Neural cell (in vitro differentiated cells): ENCODE results near the gene VSIR. TPM values are rescaled to one million over a fixed set of nuclear protein-coding genes. Genes with fewer than 3 reads are reported as not detected.

Experiments
- H2AFZ ChIP-seq: fragments of 200-600, 300-800 bp; sonication (generic), shearing (Covaris generic); 2 replicates; pipeline ENCODE4 v1.6.0; 2014; ENCODE audit warnings: low read depth, mild to moderate bottlenecking, antibody characterized with exemption, low read length, moderate library complexity
- H3F3A ChIP-seq: fragments of 200-600 bp; shearing (Covaris generic); 2 replicates; pipeline ENCODE4 v1.6.1; 2016; ENCODE audit warnings: mild to moderate bottlenecking, moderate library complexity, mixed read lengths, antibody characterized with exemption, low read length; ENCODE audit not compliant: insufficient read depth, poor library complexity, severe bottlenecking
- H3K27ac ChIP-seq: fragments of 200-600, 300-800 bp; sonication (generic), shearing (Covaris generic); 2 replicates; pipeline ENCODE4 v1.5.1; 2014; ENCODE audit warnings: mild to moderate bottlenecking, low read length, moderate library complexity
- H3K27me3 ChIP-seq: fragments of 300-800, 200-600 bp; sonication (generic), shearing (Covaris generic); 2 replicates; pipeline ENCODE4 v1.6.0; 2014; ENCODE audit warnings: mild to moderate bottlenecking, low read depth, low read length, moderate library complexity; ENCODE audit not compliant: insufficient read depth
- H3K36me3 ChIP-seq: fragments of 300-800, 200-600 bp; sonication (generic), shearing (Covaris generic); 2 replicates; pipeline ENCODE4 v1.5.1; 2014; ENCODE audit warnings: mild to moderate bottlenecking, antibody characterized with exemption, low read length, moderate library complexity; ENCODE audit not compliant: insufficient read depth
- H3K4me2 ChIP-seq: fragments of 300-800, 200-600 bp; sonication (generic), shearing (Covaris generic); 2 replicates; pipeline ENCODE4 v1.6.0; 2014; ENCODE audit warnings: mild to moderate bottlenecking, low read length
- H3K4me3 ChIP-seq: fragments of 300-800, 200-600 bp; sonication (generic), shearing (Covaris generic); 2 replicates; pipeline ENCODE4 v1.5.1; 2014; ENCODE audit warnings: mild to moderate bottlenecking, low read length, moderate library complexity
- H3K79me2 ChIP-seq: fragments of 200-600 bp; shearing (Covaris generic); replicated peaks from 2 replicates; pipeline ENCODE4 v1.6.0; 2014; ENCODE audit warnings: mild to moderate bottlenecking, low read length, moderate library complexity; ENCODE audit not compliant: insufficient read depth
- H3K9ac ChIP-seq: fragments of 300-800, 200-600 bp; sonication (generic), shearing (Covaris generic); 2 replicates; pipeline ENCODE4 v1.6.1; 2016; ENCODE audit warnings: mild to moderate bottlenecking, low read length, mixed read lengths
- H3K9me2 ChIP-seq: fragments of 200-600 bp; shearing (Covaris generic); 2 replicates; pipeline ENCODE4 v1.6.1; 2016; ENCODE audit warnings: mild to moderate bottlenecking, low read length, mixed read lengths; ENCODE audit not compliant: insufficient read depth
- H3K9me3 ChIP-seq: fragments of 200-600, 300-800 bp; sonication (generic), shearing (Covaris generic); 2 replicates; pipeline ENCODE4 v1.6.1; 2016; ENCODE audit warnings: mild to moderate bottlenecking, mixed run types, low read length, moderate library complexity, mixed read lengths
- H4K20me1 ChIP-seq: fragments of 200-600 bp; shearing (Covaris generic); 2 replicates; pipeline ENCODE4 v1.6.1; 2016; ENCODE audit warnings: mild to moderate bottlenecking, mixed run types; ENCODE audit not compliant: insufficient read depth
- CTCF ChIP-seq: fragments of 450-650 bp; IDR thresholded peaks from 2 replicates; pipeline ENCODE4 v1.5.1; 2014; ENCODE audit warnings: antibody characterized with exemption, mild to moderate bottlenecking, moderate library complexity; ENCODE audit not compliant: poor library complexity, severe bottlenecking
- EP300 ChIP-seq: fragments of 450-650 bp; conservative IDR thresholded peaks from 2 replicates; pipeline ENCODE4 v1.6.1; 2014; ENCODE audit warnings: antibody characterized with exemption, mild to moderate bottlenecking, moderate library complexity; ENCODE audit not compliant: poor library complexity, severe bottlenecking
- EZH2 ChIP-seq: fragments of 200-600, 300-800 bp; shearing (Covaris generic), sonication (generic); IDR thresholded peaks from 2 replicates; pipeline ENCODE4 v1.6.1; 2014; ENCODE audit warnings: antibody characterized with exemption, low read length, borderline replicate concordance, mild to moderate bottlenecking; ENCODE audit not compliant: insufficient read depth, poor library complexity, severe bottlenecking
- MXI1 ChIP-seq: fragments of 450-650 bp; conservative IDR thresholded peaks from 2 replicates; pipeline ENCODE4 v1.6.1; 2014; ENCODE audit warnings: antibody characterized with exemption, mild to moderate bottlenecking; ENCODE audit not compliant: poor library complexity, severe bottlenecking
- POLR2AphosphoS5 ChIP-seq: IDR thresholded peaks from 2 replicates; pipeline ENCODE4 v1.6.1; 2012
- RAD21 ChIP-seq: fragments of 450-650 bp; conservative IDR thresholded peaks from 2 replicates; pipeline ENCODE4 v1.6.1; 2014; ENCODE audit warnings: antibody characterized with exemption, mild to moderate bottlenecking, moderate library complexity
- REST ChIP-seq: IDR thresholded peaks from 2 replicates; pipeline ENCODE4 v1.6.1; 2012; ENCODE audit warnings: borderline replicate concordance
- SMC3 ChIP-seq: fragments of 450-650 bp; conservative IDR thresholded peaks from 2 replicates; pipeline ENCODE4 v1.6.1; 2014; ENCODE audit warnings: antibody characterized with exemption, mild to moderate bottlenecking, moderate library complexity; ENCODE audit not compliant: poor library complexity
- TAF1 ChIP-seq: IDR thresholded peaks from 2 replicates; pipeline ENCODE4 v1.6.1; 2012; ENCODE audit warnings: low read depth
- polyA plus RNA-seq: library from polyadenylated mRNA; depleted of rRNA; stranded (reverse); fragments of >200 nt; gene quantifications from 2 replicates; pipeline ENCODE4 v1.2.3, GENCODE V29; 2014

VSIR gene
- polyA plus RNA-seq, 1 donor from 2014 or later = not detected

- H3K4me2 ChIP-seq = no peak overlapping the region
Observed at GRCh38 chr10:71804077-71804476, 30.8 kb upstream of the VSIR start.

GRCh38 chr10:71802715-71803488 lies 29.6 kb upstream of the VSIR start:
- H3K4me3 ChIP-seq = no peak overlapping the region
- no peaks in the 10 kb centered on the region for H3K9me2 ChIP-seq
- no peaks in the 10 kb centered on the region for H3K36me3 ChIP-seq
- H3F3A ChIP-seq = no peaks in the 10 kb centered on the region
- no peak overlapping the region for H3K27ac ChIP-seq
- H4K20me1 ChIP-seq = no peaks in the 10 kb centered on the region
- H3K9ac ChIP-seq = no peak overlapping the region
- no peaks in the 10 kb centered on the region for H3K9me3 ChIP-seq
- no peaks in the 10 kb centered on the region for H3K27me3 ChIP-seq
- no peaks in the 10 kb centered on the region for H3K79me2 ChIP-seq
- H2AFZ ChIP-seq = no peak overlapping the region
- no peak overlapping the region for H3K4me2 ChIP-seq
- TF ChIP-seq CTCF = no peak
- TF ChIP-seq EP300 = no peak
- TF ChIP-seq MXI1 = no peak
- TF ChIP-seq TAF1 = no peak
- no peak for TF ChIP-seq RAD21
- no peak for TF ChIP-seq EZH2
- no peak for TF ChIP-seq SMC3

More at GRCh38 chr10:71804077-71804476, 30.8 kb upstream of the VSIR start:
- Histone ChIP-seq H3K9me2 (no peaks in the 10 kb centered on the region), H4K20me1 (no peaks in the 10 kb centered on the region), H3K9ac (no peak overlapping the region), H3K27me3 (no peaks in the 10 kb centered on the region), H3F3A (no peaks in the 10 kb centered on the region), H3K9me3 (no peaks in the 10 kb centered on the region), H3K36me3 (no peaks in the 10 kb centered on the region), H3K4me3 (no peak overlapping the region), H2AFZ (no peak overlapping the region), H3K27ac (no peak overlapping the region), H3K79me2 (no peaks in the 10 kb centered on the region)
- TF ChIP-seq EP300 (no peak), SMC3 (no peak), REST (no peak), EZH2 (no peak), CTCF (no peak), POLR2AphosphoS5 (no peak), MXI1 (no peak), TAF1 (no peak), RAD21 (no peak)
